ENCODE data around the gene ABCC11. TPM values are rescaled to one million over a fixed set of nuclear protein-coding genes. Genes with fewer than 3 reads are reported as not detected.

ABCC11 gene
- total RNA-seq, 2 donors from 2014 or later, result not detected

DNA sequence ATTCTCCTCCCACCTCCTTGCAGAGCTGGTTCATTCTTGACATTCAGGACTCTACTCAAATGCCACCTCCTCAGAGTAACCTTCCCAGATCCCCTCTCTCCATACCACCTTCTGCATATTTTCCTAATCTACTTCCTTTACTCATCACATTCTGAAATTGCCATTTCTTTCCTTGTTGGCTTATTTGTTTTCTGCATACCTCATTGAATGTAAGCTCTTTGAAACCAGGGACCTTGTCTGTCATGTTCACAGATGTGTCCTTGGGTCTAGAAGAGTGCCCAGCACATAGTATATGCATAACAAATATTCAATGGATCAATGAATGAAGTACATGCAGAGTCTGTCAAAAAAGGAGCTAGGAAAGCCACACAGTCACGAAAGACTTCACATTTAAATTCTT lies 11.1 kb downstream of the ABCC11 start:
- no peak overlapping the region for H3K9ac ChIP-seq (ENCODE audit: low read depth in 2 of 2, low read length in 2 of 2)

DNA sequence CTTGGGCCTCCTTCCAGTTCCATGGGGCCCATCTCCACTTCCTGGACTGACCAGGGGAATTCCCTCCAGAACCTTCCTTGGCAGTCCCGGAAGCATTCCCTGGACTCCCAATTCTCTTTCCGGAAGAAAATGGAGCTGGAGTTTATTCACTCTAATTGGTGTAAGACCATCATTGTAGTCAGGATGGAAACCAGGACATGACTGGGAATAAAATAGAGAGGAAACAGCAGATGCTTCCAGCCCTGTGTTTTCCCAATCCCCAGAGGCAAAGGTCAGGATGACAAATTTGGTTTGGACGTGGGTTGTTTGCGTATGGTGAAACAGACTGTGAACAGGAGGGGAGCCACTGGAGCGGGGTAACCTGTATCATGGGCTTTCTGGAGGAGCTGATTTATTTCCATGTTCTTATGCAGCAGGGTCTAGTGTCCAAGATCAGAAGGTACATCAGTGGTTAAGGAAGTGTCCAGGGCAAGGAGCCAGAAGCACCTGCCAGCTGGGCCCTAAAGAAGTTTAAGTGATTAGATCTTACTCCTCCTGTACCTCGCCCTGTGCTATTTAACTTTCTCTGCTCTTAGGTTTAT lies 11.7 kb downstream of the ABCC11 start:
- intact Hi-C loops (cut with DNase I), result no loop called here
- Histone ChIP-seq H3K9ac (ENCODE audit: low read depth in 2 of 2, low read length in 2 of 2) (no peak overlapping the region), H3K27me3 (no peaks in the 10 kb centered on the region), H3K36me3 (no peaks in the 10 kb centered on the region), H3K27ac (peak overlapping the region; percentile 33), H3K4me1 (no peaks in the 10 kb centered on the region), H3K4me3 (no peak overlapping the region), H3K9me3 (no peaks in the 10 kb centered on the region)
- DNase-seq, result peak; percentile 46
- TF ChIP-seq, protein P1, sequence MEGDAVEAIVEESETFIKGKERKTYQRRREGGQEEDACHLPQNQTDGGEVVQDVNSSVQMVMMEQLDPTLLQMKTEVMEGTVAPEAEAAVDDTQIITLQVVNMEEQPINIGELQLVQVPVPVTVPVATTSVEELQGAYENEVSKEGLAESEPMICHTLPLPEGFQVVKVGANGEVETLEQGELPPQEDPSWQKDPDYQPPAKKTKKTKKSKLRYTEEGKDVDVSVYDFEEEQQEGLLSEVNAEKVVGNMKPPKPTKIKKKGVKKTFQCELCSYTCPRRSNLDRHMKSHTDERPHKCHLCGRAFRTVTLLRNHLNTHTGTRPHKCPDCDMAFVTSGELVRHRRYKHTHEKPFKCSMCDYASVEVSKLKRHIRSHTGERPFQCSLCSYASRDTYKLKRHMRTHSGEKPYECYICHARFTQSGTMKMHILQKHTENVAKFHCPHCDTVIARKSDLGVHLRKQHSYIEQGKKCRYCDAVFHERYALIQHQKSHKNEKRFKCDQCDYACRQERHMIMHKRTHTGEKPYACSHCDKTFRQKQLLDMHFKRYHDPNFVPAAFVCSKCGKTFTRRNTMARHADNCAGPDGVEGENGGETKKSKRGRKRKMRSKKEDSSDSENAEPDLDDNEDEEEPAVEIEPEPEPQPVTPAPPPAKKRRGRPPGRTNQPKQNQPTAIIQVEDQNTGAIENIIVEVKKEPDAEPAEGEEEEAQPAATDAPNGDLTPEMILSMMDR (IDR thresholded peaks at IDR 0.05), result no peak

More for the DNA sequence above, 11.1 kb downstream of the ABCC11 start:
- no peaks in the 10 kb centered on the region for H3K27me3 ChIP-seq
- TF ChIP-seq, protein P1 (IDR thresholded peaks at IDR 0.05), result no peak
- intact Hi-C loops (cut with DNase I), result no loop called here
- no peaks in the 10 kb centered on the region for H3K9me3 ChIP-seq
- no peak for DNase-seq
- H3K27ac ChIP-seq, result no peak overlapping the region
- H3K4me3 ChIP-seq, result no peak overlapping the region
- no peaks in the 10 kb centered on the region for H3K36me3 ChIP-seq
- no peaks in the 10 kb centered on the region for H3K4me1 ChIP-seq

DNA sequence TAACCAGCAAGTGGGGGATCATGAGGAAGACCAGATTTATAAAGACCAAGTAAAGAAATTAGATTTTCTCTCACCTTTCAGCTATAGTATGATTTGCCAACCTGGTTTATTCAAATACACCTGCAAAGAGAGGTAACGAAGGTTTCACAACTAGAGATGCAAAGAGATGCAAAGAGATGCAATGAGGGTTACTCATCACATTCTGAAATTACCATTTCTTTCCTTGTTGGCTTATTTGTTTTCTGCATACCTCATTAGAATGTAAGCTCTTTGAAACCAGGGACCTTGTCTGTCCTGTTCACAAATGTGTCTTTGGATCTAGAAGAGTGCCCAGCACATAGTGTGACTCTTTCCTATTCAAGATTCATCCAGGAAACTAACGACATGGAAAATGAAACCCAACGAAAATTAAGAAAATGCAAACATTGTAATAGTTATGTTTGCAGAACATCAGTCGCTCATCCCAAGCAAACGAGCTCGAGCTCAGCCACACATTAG lies 12.2 kb downstream of the ABCC11 start:
- Histone ChIP-seq H3K36me3 (no peaks in the 10 kb centered on the region), H3K9ac (ENCODE audit: low read depth in 2 of 2, low read length in 2 of 2) (no peak overlapping the region), H3K27me3 (no peaks in the 10 kb centered on the region), H3K9me3 (no peaks in the 10 kb centered on the region), H3K4me3 (no peak overlapping the region), H3K27ac (peak overlapping the region; percentile 33), H3K4me1 (no peaks in the 10 kb centered on the region)
- TF ChIP-seq, protein P1 (IDR thresholded peaks at IDR 0.05), result no peak
- intact Hi-C loops (cut with DNase I), result no loop called here
- no peak for DNase-seq

DNA sequence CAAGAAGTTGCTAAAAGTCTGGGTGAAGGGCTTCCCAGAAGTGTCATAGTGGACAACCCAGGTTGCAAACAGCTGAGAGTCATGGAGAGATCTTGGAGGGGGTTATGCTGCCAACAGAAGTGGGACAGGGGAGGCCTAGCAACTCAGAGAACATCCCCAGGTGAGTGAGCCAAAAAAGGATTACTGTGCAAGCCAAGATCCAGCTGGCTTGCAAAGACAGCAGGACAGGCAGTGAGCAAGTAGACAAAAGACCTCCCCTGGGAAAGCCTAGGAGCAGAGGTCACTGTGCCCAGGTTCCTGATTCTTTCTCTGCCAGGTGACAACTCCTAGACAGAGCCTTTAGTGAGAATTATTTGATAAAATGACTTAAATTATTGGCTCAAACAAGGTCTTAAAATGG lies 12.7 kb downstream of the ABCC11 start:
- Histone ChIP-seq H3K9me3 (no peaks in the 10 kb centered on the region), H3K4me1 (no peaks in the 10 kb centered on the region), H3K4me3 (no peak overlapping the region), H3K27ac (peak overlapping the region; percentile 33), H3K27me3 (no peaks in the 10 kb centered on the region), H3K9ac (ENCODE audit: low read depth in 2 of 2, low read length in 2 of 2) (no peak overlapping the region), H3K36me3 (no peaks in the 10 kb centered on the region)
- intact Hi-C loops (cut with DNase I), result loop anchor here (5.0 kb wide), 1 partner anchor 293 kb away; no protein-coding TSS in a partner anchor
- DNase-seq, result no peak
- TF ChIP-seq, protein P1 (IDR thresholded peaks at IDR 0.05), result no peak

DNA sequence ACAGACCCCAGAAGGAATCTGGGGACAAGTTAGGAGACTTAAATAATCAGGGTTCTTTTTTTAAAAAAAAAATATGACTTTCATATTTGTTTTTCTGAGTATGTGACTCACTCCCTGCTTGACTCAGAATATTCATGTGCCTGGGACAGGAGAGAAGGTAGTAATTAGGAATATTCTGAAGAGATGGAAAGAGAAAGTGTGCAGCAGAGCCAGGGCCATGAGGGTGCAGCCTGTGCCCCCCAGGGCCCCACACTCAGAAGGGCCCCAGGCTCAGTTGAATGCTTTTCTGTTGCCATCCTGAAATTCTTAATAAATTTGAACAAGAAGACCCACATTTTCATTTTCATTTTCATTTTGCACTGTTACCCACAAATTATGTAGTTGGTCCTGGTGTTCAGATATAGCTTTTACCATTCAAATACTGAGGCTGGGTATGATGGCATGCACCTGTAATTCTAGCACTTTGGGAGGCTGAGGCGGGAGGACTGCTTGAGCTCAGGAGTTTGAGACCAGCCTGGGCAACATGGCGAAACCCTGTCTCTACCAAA lies 14.8 kb downstream of the ABCC11 start:
- Histone ChIP-seq H3K9ac (ENCODE audit: low read depth in 2 of 2, low read length in 2 of 2) (no peak overlapping the region), H3K27ac (no peak overlapping the region), H3K4me3 (no peak overlapping the region), H3K36me3 (no peaks in the 10 kb centered on the region), H3K4me1 (no peaks in the 10 kb centered on the region), H3K9me3 (no peaks in the 10 kb centered on the region), H3K27me3 (no peaks in the 10 kb centered on the region)
- DNase-seq, result no peak
- TF ChIP-seq, protein P1 (IDR thresholded peaks at IDR 0.05), result no peak
- intact Hi-C loops (cut with DNase I), result loop anchor here (5.0 kb wide), 1 partner anchor 295 kb away; no protein-coding TSS in a partner anchor
